WTC11 (cell line): ENCODE data around the gene RHOT1. TPM values are rescaled to one million over a fixed set of nuclear protein-coding genes. Genes with fewer than 3 reads are reported as not detected.
"Not testable (repeated sequence)": the region's sequence is repeated elsewhere in the genome, so short reads cannot be mapped to it uniquely, and the experiment has no call there.

Experiments used
- ATAC-seq: fragments of 200-7000 bp; cut with Tn5 transposase; 2 replicates; pipeline ENCODE4 v1.10.0; 2021; ENCODE audit warnings: mild to moderate bottlenecking, moderate library complexity
- CTCF ChIA-PET: fragments of 300-600 bp; sonication (Branson Sonifier 250); formaldehyde crosslinking; loops from one replicate; lab custom pipeline; 2021; ENCODE audit warnings: antibody characterized with exemption; lab: Charles Lee
- POLR2A ChIA-PET: fragments of 350-600 bp; sonication (Branson Sonifier 250); formaldehyde crosslinking; loops from one replicate; lab custom pipeline; 2021; ENCODE audit warnings: antibody characterized with exemption; lab: Charles Lee
- DNase-seq: peaks from one replicate; pipeline ENCODE4 v3.0.0; 2021; ENCODE audit warnings: low spot score
- H3K27ac Mint-ChIP-seq: 2 replicates; pipeline ENCODE4 v1.8.0; 2021; ENCODE audit warnings: mixed read lengths
- H3K27me3 Mint-ChIP-seq: 2 replicates; pipeline ENCODE4 v1.8.0; 2021; ENCODE audit warnings: low read depth, mild to moderate bottlenecking, moderate library complexity, mixed read lengths
- H3K36me3 Mint-ChIP-seq: 2 replicates; pipeline ENCODE4 v1.8.0; 2021; ENCODE audit warnings: mixed read lengths
- H3K4me1 Mint-ChIP-seq: 2 replicates; pipeline ENCODE4 v1.8.0; 2022; ENCODE audit warnings: mixed read lengths
- H3K4me3 Mint-ChIP-seq: 2 replicates; pipeline ENCODE4 v1.8.0; 2021; ENCODE audit warnings: mild to moderate bottlenecking, moderate library complexity, mixed read lengths
- H3K9me3 Mint-ChIP-seq: 2 replicates; pipeline ENCODE4 v1.8.0; 2021; ENCODE audit warnings: mixed read lengths
- ATF6 ChIP-seq: sonication (generic); formaldehyde crosslinking; IDR thresholded peaks from 2 replicates; pipeline ENCODE4 v1.8.1; 2023; ENCODE audit warnings: mild to moderate bottlenecking, missing genetic modification reagents
- CBFB ChIP-seq: sonication (generic); formaldehyde crosslinking; IDR thresholded peaks from 2 replicates; pipeline ENCODE4 v1.8.1; 2022; ENCODE audit warnings: mild to moderate bottlenecking, low read depth, missing genetic modification reagents
- CREM ChIP-seq: sonication (generic); formaldehyde crosslinking; IDR thresholded peaks from 2 replicates; pipeline ENCODE4 v1.8.1; 2022; ENCODE audit warnings: mild to moderate bottlenecking, missing genetic modification reagents, moderate library complexity
- CTCF ChIP-seq: fragments of 200-600 bp; IDR thresholded peaks from 2 replicates; pipeline ENCODE4 v1.8.0; 2022; ENCODE audit warnings: antibody characterized with exemption
- ESRRA ChIP-seq: sonication (generic); formaldehyde crosslinking; IDR thresholded peaks from 2 replicates; pipeline ENCODE4 v1.8.1; 2022; ENCODE audit warnings: mild to moderate bottlenecking, missing genetic modification reagents, borderline replicate concordance
- FOXJ3 ChIP-seq: sonication (generic); formaldehyde crosslinking; IDR thresholded peaks from 2 replicates; pipeline ENCODE4 v1.9.0; 2021; ENCODE audit warnings: missing genetic modification reagents, mild to moderate bottlenecking, borderline replicate concordance
- KAT7 ChIP-seq: sonication (generic); formaldehyde crosslinking; IDR thresholded peaks from 2 replicates; pipeline ENCODE4 v1.8.1; 2023; ENCODE audit warnings: missing genetic modification reagents, mild to moderate bottlenecking, borderline replicate concordance
- MAX ChIP-seq: sonication (generic); formaldehyde crosslinking; IDR thresholded peaks from 2 replicates; pipeline ENCODE4 v1.8.0; 2022; ENCODE audit warnings: mild to moderate bottlenecking, missing genetic modification reagents
- MXD4 ChIP-seq: fragments of 250-450 bp; sonication (Bioruptor Pico); IDR thresholded peaks from 2 replicates; pipeline ENCODE4 v1.8.0; 2021; ENCODE audit warnings: mild to moderate bottlenecking, moderate library complexity, borderline replicate concordance
- NFATC4 ChIP-seq: fragments of 250-450 bp; sonication (Bioruptor Pico); IDR thresholded peaks from 2 replicates; pipeline ENCODE4 v1.9.0; 2021; ENCODE audit warnings: mild to moderate bottlenecking
- NR2C2 ChIP-seq: sonication (generic); formaldehyde crosslinking; IDR thresholded peaks from 2 replicates; pipeline ENCODE4 v1.8.0; 2022; ENCODE audit warnings: mild to moderate bottlenecking, missing genetic modification reagents
- RORB ChIP-seq: fragments of 250-450 bp; sonication (Bioruptor Pico); IDR thresholded peaks from 2 replicates; pipeline ENCODE4 v1.9.0; 2021; ENCODE audit warnings: mild to moderate bottlenecking
- USF1 ChIP-seq: sonication (generic); formaldehyde crosslinking; IDR thresholded peaks from 2 replicates; pipeline ENCODE4 v1.8.0; 2022; ENCODE audit warnings: mild to moderate bottlenecking, missing genetic modification reagents
- ZNF121 ChIP-seq: sonication (generic); formaldehyde crosslinking; IDR thresholded peaks from 2 replicates; pipeline ENCODE4 v1.8.0; 2023; ENCODE audit warnings: missing genetic modification reagents
- ZNF425 ChIP-seq: fragments of 250-450 bp; sonication (Bioruptor Pico); conservative IDR thresholded peaks from 2 replicates; pipeline ENCODE4 v1.9.0; 2021; ENCODE audit warnings: mild to moderate bottlenecking
- ZSCAN18 ChIP-seq: fragments of 250-450 bp; sonication (Bioruptor Pico); IDR thresholded peaks from 2 replicates; pipeline ENCODE4 v2.1.2; 2022; ENCODE audit warnings: mild to moderate bottlenecking, moderate library complexity
- total RNA-seq: library from RNA; stranded (reverse); gene quantifications from 3 replicates; pipeline ENCODE4 v1.2.3, GENCODE V29; 2021

Gene RHOT1
- total RNA-seq, 1 experiment from 2014 or later, result 28.9 TPM

GRCh38 chr17:32161029-32161428 lies 18.7 kb downstream of the RHOT1 start:
- Mint-ChIP-seq H3K36me3 (peaks cover 36% of the 10 kb centered on the region), H3K4me3 (no peak overlapping the region), H3K9me3 (peaks cover 16% of the 10 kb centered on the region), H3K4me1 (no peaks in the 10 kb centered on the region), H3K27ac (no peak overlapping the region), H3K27me3 (no peaks in the 10 kb centered on the region)
- TF ChIP-seq CTCF, result no peak
- TF ChIP-seq MAX (CRISPR knock-in tag), result no peak
- TF ChIP-seq RORB, result no peak
- ChIA-PET POLR2A (no interaction called here), CTCF (interaction anchor here (1.0 kb wide), 1 partner anchor 154 kb away, joined by 3 read pairs; the partner anchor contains the start of gene LRRC37B)
- ATAC-seq (no peak), DNase-seq (no peak)

- DNase-seq (no peak), ATAC-seq (no peak)
- Mint-ChIP-seq H3K27me3 (peaks cover 4% of the 10 kb centered on the region; the same call in 1 of the 2 replicates), H3K36me3 (peaks cover 42% of the 10 kb centered on the region), H3K27ac (no peak overlapping the region), H3K9me3 (peaks cover 22% of the 10 kb centered on the region), H3K4me3 (no peak overlapping the region), H3K4me1 (no peaks in the 10 kb centered on the region)
- ChIA-PET CTCF (no interaction called here), POLR2A (no interaction called here)
- TF ChIP-seq FOXJ3 (no peak), ZNF121 (CRISPR knock-in tag) (no peak), MXD4 (CRISPR knock-in tag) (no peak)
Observed at GRCh38 chr17:32161506-32162365, 19.4 kb downstream of the RHOT1 start.

GRCh38 chr17:32174889-32175288 lies 32.6 kb downstream of the RHOT1 start:
- Mint-ChIP-seq H3K4me3 (no peak overlapping the region), H3K36me3 (peaks cover 40% of the 10 kb centered on the region), H3K27me3 (no peaks in the 10 kb centered on the region), H3K27ac (no peak overlapping the region), H3K9me3 (peaks cover 21% of the 10 kb centered on the region), H3K4me1 (no peaks in the 10 kb centered on the region)
- ATAC-seq (no peak), DNase-seq (no peak)
- CTCF ChIA-PET, result interaction anchor here (0.6 to 1.0 kb wide), 2 partner anchors 33 to 262 kb away, joined by 3 read pairs; no protein-coding TSS in a partner anchor
- POLR2A ChIA-PET, result interaction anchor here (0.8 kb wide), 1 partner anchor 32 kb away, joined by 3 read pairs; no protein-coding TSS in a partner anchor
- TF ChIP-seq NR2C2 (CRISPR knock-in tag) (no peak), KAT7 (CRISPR knock-in tag) (no peak), CBFB (CRISPR knock-in tag) (no peak), CREM (CRISPR knock-in tag) (no peak), USF1 (no peak), ATF6 (CRISPR knock-in tag) (no peak), ZSCAN18 (CRISPR knock-in tag) (no peak), NFATC4 (CRISPR knock-in tag) (no peak), ESRRA (CRISPR knock-in tag) (no peak), MAX (CRISPR knock-in tag) (no peak), ZNF121 (CRISPR knock-in tag) (no peak), ZNF425 (no peak)

- Mint-ChIP-seq H3K36me3 (peaks cover 61% of the 10 kb centered on the region), H3K9me3 (peaks cover 21% of the 10 kb centered on the region)
- POLR2A ChIA-PET, result interaction anchor here (0.7 kb wide), 1 partner anchor 463 kb away, joined by 3 read pairs; no protein-coding TSS in a partner anchor
- H3K27ac Mint-ChIP-seq, H3K27me3 Mint-ChIP-seq, ATAC-seq, H3K4me1 Mint-ChIP-seq, CTCF ChIA-PET, DNase-seq, H3K4me3 Mint-ChIP-seq: not testable (repeated sequence)
Observed at GRCh38 chr17:32178679-32179078, 36.4 kb downstream of the RHOT1 start.

- peaks cover 21% of the 10 kb centered on the region for H3K9me3 Mint-ChIP-seq
- DNase-seq, H3K4me1 Mint-ChIP-seq, H3K4me3 Mint-ChIP-seq, CTCF ChIA-PET, H3K27me3 Mint-ChIP-seq, H3K27ac Mint-ChIP-seq, ATAC-seq: not testable (repeated sequence)
- POLR2A ChIA-PET, result interaction anchor here (0.7 kb wide), 1 partner anchor 463 kb away, joined by 3 read pairs; no protein-coding TSS in a partner anchor
- H3K36me3 Mint-ChIP-seq, result peaks cover 62% of the 10 kb centered on the region
Observed at GRCh38 chr17:32179103-32179502, 36.8 kb downstream of the RHOT1 start.
